OCI-LY1 (cell line): ENCODE results near the gene TIGIT.

Source experiments
- EZH2 ChIP-seq: fragments of 200-600 bp; sonication (generic), shearing (Covaris generic); IDR thresholded peaks from 2 replicates; pipeline ENCODE4 v1.8.0; 2017; ENCODE audit warnings: borderline replicate concordance, mixed run types, mild to moderate bottlenecking, antibody characterized with exemption, low read length, moderate library complexity, mixed read lengths
- TF ChIP-seq, protein P1 (sequence below): fragments of 200-600 bp; sonication (generic), shearing (Covaris generic); IDR thresholded peaks from 2 replicates; pipeline ENCODE4 v1.5.1; 2017; ENCODE audit warnings: mild to moderate bottlenecking, antibody characterized with exemption, low read length, moderate library complexity, mixed read lengths

DNA sequence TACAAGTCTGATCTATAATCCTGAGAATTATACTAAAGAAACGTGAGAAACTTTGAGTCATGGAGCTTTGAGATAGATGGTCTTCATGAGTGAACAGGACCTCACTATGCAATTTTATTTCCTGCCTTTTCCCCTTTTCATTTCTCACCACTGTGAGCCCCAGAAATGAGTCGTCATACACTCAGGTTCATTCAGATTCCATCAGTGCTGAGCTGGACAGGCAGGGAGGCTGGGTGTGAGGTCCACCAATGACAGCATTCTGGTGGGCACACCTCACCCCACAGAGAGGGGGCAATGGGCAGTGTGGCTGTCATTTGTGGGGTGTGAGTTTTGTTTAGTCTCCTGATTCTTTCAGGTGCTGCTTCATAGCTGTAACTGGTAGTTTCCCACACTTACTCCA lies 16.9 kb downstream of the TIGIT start:
- TF ChIP-seq, protein P1, sequence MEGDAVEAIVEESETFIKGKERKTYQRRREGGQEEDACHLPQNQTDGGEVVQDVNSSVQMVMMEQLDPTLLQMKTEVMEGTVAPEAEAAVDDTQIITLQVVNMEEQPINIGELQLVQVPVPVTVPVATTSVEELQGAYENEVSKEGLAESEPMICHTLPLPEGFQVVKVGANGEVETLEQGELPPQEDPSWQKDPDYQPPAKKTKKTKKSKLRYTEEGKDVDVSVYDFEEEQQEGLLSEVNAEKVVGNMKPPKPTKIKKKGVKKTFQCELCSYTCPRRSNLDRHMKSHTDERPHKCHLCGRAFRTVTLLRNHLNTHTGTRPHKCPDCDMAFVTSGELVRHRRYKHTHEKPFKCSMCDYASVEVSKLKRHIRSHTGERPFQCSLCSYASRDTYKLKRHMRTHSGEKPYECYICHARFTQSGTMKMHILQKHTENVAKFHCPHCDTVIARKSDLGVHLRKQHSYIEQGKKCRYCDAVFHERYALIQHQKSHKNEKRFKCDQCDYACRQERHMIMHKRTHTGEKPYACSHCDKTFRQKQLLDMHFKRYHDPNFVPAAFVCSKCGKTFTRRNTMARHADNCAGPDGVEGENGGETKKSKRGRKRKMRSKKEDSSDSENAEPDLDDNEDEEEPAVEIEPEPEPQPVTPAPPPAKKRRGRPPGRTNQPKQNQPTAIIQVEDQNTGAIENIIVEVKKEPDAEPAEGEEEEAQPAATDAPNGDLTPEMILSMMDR = no peak
- TF ChIP-seq EZH2 = no peak
